Activated T-helper 1 cell treated with Interleukin-2 at 50 U/mL for 16 hours (primary cell): ENCODE results near the gene DGUOK.
"Not testable (repeated sequence)": the region's sequence is repeated elsewhere in the genome, so short reads cannot be mapped to it uniquely, and the experiment has no call there.

Experiments used
- DNase-seq: peaks from one replicate; pipeline ENCODE4 v3.0.0-alpha.2; 2020; ENCODE audit warnings: low read depth

The DGUOK gene

DNA sequence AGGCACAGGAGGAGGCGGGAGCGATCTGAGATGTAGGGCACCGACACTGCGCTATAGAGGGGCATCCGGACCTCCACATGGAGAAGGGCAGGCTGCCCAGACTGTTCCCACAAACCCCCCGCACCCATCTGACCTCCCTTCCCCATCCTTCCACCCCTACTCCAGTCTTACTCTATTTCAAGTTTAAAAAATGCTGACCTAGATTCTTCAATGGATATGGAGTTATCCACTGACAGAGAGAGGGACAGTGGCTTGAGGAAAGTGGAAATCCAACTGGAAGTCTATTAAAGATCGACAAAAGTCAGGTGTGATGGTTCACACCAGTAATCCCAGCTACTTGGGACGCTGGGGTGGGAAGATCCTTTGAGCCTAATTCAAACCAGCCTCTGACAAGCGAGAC is 5.1 kb upstream of the DGUOK start:
- no peak for DNase-seq

- no peak for DNase-seq
Measured at GRCh38 chr2:73922681-73923080, 4.0 kb upstream of the DGUOK start.

- DNase-seq, result no peak
Measured at GRCh38 chr2:73925033-73925704, 1.5 kb upstream of the DGUOK start.

GRCh38 chr2:73925853-73926492 is 707 bp upstream of the DGUOK start:
- no peak for DNase-seq

DNA sequence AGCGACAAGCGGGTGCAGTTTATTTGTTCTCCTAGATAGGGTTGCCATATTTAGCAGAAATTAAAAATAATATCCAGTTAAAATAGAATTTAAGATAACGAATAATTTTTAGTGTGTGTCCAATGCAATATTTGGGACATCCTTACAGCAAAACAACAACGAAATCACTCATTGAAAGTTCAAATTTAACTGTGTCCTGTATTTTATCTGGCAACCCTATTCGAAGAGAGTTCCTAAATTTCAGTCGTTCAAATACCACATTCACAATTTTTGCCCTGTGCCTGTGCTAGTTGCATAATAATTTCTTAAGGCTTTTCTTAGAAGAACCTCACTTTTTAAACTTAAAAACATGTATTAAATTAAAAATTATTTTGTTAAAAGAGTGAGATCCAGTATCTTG is 664 bp downstream of the DGUOK start:
- DNase-seq, result no peak

- no peak for DNase-seq
Measured at GRCh38 chr2:73928963-73929347, 2.3 kb downstream of the DGUOK start.

DNA sequence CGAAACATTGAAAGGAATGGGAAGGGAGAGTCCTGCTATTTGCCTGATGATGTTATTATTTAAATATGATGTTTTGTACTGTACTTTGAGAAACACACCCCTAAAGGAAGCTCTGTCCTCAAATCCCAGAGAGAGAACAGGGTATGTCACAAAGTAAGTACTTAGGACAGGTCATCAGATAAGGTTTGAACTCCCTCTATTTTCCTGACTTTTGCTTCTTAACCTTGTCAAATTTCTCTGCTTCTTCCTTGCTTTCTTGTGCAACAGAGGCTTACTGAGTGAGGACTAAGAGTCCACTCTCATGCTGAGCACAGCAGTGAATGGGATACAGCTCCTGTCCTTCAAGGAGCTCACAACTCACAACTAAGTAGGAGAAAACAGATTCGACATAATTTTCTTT is 3.7 kb downstream of the DGUOK start:
- no peak for DNase-seq

DNA sequence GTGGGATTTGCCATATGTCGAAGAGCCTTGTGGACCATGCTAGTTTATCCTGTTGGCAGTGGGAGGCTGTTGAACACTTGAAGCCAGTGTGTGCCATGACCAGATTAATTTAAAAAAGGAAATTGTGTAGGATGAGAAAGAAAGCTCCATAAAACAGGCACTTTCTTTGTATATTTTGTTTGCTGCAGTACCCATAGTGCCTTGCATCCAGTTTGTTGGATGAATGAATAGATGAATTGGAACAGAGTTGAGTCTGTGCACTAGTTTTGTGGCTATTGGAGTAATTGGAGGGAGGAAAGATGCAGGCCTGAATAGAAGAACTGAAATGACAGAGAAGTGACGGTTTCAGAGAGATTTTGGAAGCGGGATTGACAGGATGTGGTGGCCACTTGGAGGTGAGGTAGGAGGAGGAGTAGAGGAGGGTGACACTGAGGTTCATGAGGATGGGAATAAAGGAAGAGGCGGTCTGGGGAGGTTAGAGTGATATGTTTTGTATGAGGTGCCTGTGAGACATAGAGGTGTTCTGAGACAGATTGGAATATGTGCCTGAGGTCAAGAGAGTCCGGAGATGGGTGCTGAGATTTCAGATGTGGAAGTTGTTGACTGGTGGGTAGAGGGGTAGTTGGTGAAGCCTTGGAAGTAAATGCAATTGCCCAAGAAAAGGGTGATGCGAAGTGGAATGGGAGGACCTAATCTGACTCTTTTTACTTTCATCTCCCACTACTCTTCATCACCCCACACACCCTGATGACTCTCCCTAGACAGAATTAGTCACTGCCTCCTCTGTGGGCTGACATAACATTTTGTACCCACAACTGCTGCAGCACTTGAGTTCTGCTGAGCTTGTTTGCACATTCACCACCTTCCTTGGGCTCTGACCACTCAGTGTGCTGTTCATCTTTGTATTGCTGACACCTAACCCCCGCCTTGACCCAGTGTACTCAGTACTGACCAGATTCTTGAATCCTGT is 5.1 kb downstream of the DGUOK start:
- no peak for DNase-seq

DNA sequence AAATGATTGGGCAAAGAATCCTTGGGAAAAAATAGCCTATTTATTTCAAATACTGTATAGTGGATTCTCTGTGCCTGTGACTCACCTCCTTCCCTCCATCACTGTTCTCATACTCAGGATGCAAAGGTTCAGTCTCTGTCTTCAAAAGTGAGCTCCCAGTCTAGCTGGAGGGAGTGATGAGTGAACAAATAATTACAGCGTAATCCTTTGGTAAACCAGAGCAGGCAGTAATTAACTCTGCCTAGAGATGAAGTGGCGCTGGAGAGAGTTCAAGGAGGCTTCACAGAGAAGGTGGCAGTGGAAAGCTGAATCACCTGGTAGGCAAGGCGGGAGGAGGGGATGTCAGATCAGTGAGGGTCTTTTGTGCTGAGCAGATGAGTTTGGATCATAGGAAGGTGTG is 6.5 kb downstream of the DGUOK start:
- DNase-seq, result no peak

- DNase-seq, result no peak
Measured at GRCh38 chr2:73935641-73936040, 9.0 kb downstream of the DGUOK start.

GRCh38 chr2:73937103-73937885 is 10.6 kb downstream of the DGUOK start:
- DNase-seq, result no peak

GRCh38 chr2:73937899-73938298 is 11.2 kb downstream of the DGUOK start:
- DNase-seq, result no peak

- no peak for DNase-seq
Measured at GRCh38 chr2:73938718-73939352, 12.2 kb downstream of the DGUOK start.

GRCh38 chr2:73939419-73939818 is 12.7 kb downstream of the DGUOK start:
- DNase-seq, result no peak

DNA sequence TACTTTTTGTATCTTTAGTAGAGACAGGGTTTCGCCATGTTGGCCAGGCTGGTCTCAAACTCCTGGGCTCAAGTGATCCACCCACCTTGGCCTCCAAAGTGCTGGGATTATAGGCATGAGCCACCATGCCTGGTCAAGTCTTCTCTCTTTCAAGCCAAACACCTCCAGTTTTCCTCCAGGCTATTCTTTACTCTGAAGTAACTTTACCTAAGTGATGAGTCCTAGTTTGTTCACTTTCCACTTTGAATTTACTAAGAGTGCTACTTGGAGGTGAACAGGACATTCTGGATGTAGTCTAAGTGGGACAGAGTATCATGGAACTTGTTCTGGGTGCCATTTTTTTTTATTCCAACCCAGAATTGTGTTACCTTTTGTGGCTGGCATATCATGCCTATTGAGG is 13.4 kb downstream of the DGUOK start:
- DNase-seq, result not testable (repeated sequence)

- no peak for DNase-seq
Measured at GRCh38 chr2:73942664-73943063, 16.0 kb downstream of the DGUOK start.

DNA sequence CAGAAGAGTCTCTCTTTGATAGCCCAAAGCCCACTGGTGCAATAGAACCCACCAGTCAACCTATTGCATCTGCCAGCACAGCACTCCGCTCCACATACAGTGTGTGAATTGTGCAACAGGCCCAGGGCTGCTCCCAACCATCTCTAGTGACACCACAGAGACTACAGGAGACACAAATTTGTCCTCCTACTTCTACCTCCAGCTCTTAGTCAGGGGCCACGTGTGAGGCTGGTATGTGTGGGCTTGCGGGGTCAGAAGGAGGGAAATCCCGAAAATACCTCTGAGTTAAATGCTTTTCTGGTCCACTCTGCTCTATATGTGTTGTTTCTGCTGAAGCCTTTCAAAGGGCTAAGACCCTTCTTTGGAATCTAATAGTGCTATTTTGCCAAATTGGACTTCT is 18.0 kb downstream of the DGUOK start:
- DNase-seq, result no peak

GRCh38 chr2:73946215-73946614 is 19.5 kb downstream of the DGUOK start:
- DNase-seq, result no peak

DNA sequence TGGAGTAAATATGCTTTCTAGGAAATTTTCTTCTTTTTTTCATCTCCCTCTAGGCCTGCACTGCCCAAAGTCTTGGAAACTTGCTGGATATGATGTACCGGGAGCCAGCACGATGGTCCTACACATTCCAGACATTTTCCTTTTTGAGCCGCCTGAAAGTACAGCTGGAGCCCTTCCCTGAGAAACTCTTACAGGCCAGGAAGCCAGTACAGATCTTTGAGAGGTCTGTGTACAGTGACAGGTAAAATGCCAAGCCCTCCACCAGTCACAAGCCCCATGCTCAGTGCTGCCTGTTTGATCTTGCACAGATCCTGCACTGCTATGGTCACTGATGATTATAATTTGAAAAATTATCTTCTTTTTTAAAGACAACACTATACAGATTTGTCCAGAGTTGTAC is 20.0 kb downstream of the DGUOK start:
- DNase-seq, result no peak

- no peak for DNase-seq
Measured at GRCh38 chr2:73947412-73948018, 20.8 kb downstream of the DGUOK start.

GRCh38 chr2:73949802-73950201 is 23.1 kb downstream of the DGUOK start:
- no peak for DNase-seq
